ENCODE measurements around the gene ARSK. TPM values are rescaled to one million over a fixed set of nuclear protein-coding genes. Genes with fewer than 3 reads are reported as not detected.

Gene ARSK
- total RNA-seq, 1 donor from 2014 or later, result 5.5 TPM

DNA sequence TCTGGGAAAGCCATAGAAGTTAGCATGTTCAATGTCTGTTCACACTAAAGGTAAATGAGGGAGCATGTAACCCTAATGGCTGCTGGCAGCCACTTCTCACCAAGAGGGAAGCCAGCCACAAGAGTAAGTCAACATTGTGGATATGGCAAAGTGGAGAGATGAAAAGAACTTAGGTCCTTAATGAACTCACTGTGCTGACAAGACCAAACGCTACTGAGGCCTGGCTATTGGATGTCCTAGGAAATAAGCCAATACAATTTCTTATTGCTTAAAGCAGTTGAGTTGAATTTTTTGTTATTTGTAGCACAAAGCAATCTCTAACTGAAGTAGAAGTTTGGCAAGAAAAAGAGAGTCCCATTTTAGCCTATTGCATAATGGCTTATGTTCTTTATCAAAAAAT, 71.8 kb downstream of the ARSK start:
- TF ChIP-seq, protein P1, sequence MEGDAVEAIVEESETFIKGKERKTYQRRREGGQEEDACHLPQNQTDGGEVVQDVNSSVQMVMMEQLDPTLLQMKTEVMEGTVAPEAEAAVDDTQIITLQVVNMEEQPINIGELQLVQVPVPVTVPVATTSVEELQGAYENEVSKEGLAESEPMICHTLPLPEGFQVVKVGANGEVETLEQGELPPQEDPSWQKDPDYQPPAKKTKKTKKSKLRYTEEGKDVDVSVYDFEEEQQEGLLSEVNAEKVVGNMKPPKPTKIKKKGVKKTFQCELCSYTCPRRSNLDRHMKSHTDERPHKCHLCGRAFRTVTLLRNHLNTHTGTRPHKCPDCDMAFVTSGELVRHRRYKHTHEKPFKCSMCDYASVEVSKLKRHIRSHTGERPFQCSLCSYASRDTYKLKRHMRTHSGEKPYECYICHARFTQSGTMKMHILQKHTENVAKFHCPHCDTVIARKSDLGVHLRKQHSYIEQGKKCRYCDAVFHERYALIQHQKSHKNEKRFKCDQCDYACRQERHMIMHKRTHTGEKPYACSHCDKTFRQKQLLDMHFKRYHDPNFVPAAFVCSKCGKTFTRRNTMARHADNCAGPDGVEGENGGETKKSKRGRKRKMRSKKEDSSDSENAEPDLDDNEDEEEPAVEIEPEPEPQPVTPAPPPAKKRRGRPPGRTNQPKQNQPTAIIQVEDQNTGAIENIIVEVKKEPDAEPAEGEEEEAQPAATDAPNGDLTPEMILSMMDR (IDR thresholded peaks at IDR 0.05; ENCODE audit: unreplicated experiment), result no peak
- H3K4me3 Mint-ChIP-seq (ENCODE audit: unreplicated experiment), result no peak overlapping the region
- DNase-seq (ENCODE audit: low spot score), result no peak
- no peaks in the 10 kb centered on the region for H3K9me3 Mint-ChIP-seq (ENCODE audit: unreplicated experiment)
- peaks cover 5% of the 10 kb centered on the region for H3K27me3 Mint-ChIP-seq (ENCODE audit: unreplicated experiment)
- peaks cover 1% of the 10 kb centered on the region for H3K36me3 Mint-ChIP-seq (ENCODE audit: low read depth, unreplicated experiment)
- peaks cover 12% of the 10 kb centered on the region for H3K4me1 Mint-ChIP-seq (ENCODE audit: unreplicated experiment)
- H3K27ac Mint-ChIP-seq (ENCODE audit: unreplicated experiment), result no peak overlapping the region

GRCh38 chr5:95627971-95628810, 73.3 kb downstream of the ARSK start:
- Mint-ChIP-seq H3K36me3 (ENCODE audit: low read depth, unreplicated experiment) (no peaks in the 10 kb centered on the region), H3K4me1 (ENCODE audit: unreplicated experiment) (peaks cover 4% of the 10 kb centered on the region), H3K27me3 (ENCODE audit: unreplicated experiment) (peaks cover 8% of the 10 kb centered on the region), H3K4me3 (ENCODE audit: unreplicated experiment) (no peak overlapping the region), H3K9me3 (ENCODE audit: unreplicated experiment) (no peaks in the 10 kb centered on the region), H3K27ac (ENCODE audit: unreplicated experiment) (no peak overlapping the region)
- TF ChIP-seq, protein P1 (IDR thresholded peaks at IDR 0.05; ENCODE audit: unreplicated experiment), result no peak
- no peak for DNase-seq (ENCODE audit: low spot score)

DNA sequence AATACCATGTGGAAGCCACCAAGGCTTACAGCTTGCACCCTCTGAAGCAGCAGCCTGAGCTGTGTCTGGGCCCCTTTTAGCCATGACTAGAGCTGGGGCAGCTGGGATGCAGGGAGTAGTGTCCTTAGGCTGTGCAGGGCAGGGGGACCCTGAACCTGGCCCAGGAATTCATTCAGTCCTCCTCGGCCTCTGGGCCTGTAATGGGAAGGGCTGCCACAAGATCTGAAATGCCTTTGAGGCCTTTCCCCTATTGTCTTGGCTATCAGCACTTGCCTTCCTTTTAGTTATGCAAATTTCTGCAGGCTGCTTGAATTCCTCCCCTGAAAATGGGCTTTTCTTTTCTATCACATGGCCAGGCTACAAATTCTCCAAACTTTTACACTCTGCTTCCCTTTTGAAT, 74.0 kb downstream of the ARSK start:
- Mint-ChIP-seq H3K27ac (ENCODE audit: unreplicated experiment) (no peak overlapping the region), H3K9me3 (ENCODE audit: unreplicated experiment) (no peaks in the 10 kb centered on the region), H3K4me3 (ENCODE audit: unreplicated experiment) (no peak overlapping the region), H3K4me1 (ENCODE audit: unreplicated experiment) (peaks cover 3% of the 10 kb centered on the region), H3K36me3 (ENCODE audit: low read depth, unreplicated experiment) (no peaks in the 10 kb centered on the region), H3K27me3 (ENCODE audit: unreplicated experiment) (peaks cover 5% of the 10 kb centered on the region)
- DNase-seq (ENCODE audit: low spot score), result no peak
- TF ChIP-seq, protein P1 (IDR thresholded peaks at IDR 0.05; ENCODE audit: unreplicated experiment), result no peak

GRCh38 chr5:95630394-95630917, 75.6 kb downstream of the ARSK start:
- Mint-ChIP-seq H3K9me3 (ENCODE audit: unreplicated experiment) (no peaks in the 10 kb centered on the region), H3K4me3 (ENCODE audit: unreplicated experiment) (no peak overlapping the region), H3K27ac (ENCODE audit: unreplicated experiment) (no peak overlapping the region), H3K4me1 (ENCODE audit: unreplicated experiment) (peaks cover 3% of the 10 kb centered on the region), H3K27me3 (ENCODE audit: unreplicated experiment) (peaks cover 3% of the 10 kb centered on the region), H3K36me3 (ENCODE audit: low read depth, unreplicated experiment) (no peaks in the 10 kb centered on the region)
- DNase-seq (ENCODE audit: low spot score), result no peak
- TF ChIP-seq, protein P1 (IDR thresholded peaks at IDR 0.05; ENCODE audit: unreplicated experiment), result no peak

Measured in endothelial cell (in vitro differentiated cells).